ENCODE results near the gene SEPTIN7.

DNA sequence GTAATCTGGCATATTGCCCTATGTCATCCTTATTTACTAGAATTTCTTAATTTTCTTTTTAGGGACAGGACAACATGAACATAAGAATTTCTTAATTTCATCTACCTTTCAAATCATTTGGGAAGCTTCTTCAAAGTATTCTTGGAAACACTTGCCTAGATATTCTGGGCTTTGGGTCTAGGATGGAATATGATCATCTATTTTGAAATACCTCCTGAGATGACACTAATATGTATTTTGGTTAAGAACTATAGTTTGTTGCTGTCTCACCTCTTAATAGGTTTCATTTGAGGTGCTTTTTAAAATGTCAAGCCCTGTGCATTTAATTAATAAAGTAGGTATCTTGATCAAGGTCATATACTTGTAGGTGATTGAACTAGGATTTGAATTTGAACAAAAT lies 49.1 kb downstream of the SEPTIN7 start:
- TF ChIP-seq, protein P1, sequence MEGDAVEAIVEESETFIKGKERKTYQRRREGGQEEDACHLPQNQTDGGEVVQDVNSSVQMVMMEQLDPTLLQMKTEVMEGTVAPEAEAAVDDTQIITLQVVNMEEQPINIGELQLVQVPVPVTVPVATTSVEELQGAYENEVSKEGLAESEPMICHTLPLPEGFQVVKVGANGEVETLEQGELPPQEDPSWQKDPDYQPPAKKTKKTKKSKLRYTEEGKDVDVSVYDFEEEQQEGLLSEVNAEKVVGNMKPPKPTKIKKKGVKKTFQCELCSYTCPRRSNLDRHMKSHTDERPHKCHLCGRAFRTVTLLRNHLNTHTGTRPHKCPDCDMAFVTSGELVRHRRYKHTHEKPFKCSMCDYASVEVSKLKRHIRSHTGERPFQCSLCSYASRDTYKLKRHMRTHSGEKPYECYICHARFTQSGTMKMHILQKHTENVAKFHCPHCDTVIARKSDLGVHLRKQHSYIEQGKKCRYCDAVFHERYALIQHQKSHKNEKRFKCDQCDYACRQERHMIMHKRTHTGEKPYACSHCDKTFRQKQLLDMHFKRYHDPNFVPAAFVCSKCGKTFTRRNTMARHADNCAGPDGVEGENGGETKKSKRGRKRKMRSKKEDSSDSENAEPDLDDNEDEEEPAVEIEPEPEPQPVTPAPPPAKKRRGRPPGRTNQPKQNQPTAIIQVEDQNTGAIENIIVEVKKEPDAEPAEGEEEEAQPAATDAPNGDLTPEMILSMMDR (optimal IDR thresholded peaks at IDR 0.05 in 1 of 3, IDR thresholded peaks at IDR 0.05 in 1 of 3, conservative IDR thresholded peaks at IDR 0.05 in 1 of 3; ENCODE audit: extremely low read depth in 1 of 3, insufficient read depth in 2 of 3, low read length in 3 of 3): no peak
- no peak for TF ChIP-seq EZH2 (IDR thresholded peaks at IDR 0.05; ENCODE audit: low read length)

Data from keratinocyte (primary cell).